Endothelial cell of umbilical vein (primary cell): ENCODE results near the gene DNAJC28. TPM values are rescaled to one million over a fixed set of nuclear protein-coding genes. Genes with fewer than 3 reads are reported as not detected.

Experiments
- BruUV-seq: library from RNA; stranded (reverse); fragments of 400-500 nt; replicated peaks from 2 replicates; lab custom pipeline; 2021; lab: Mats Ljungman, UMichigan
- CTCF ChIA-PET: fragments of 300-600, 350-600 bp; sonication (Branson Sonifier 250); formaldehyde crosslinking; loops from one replicate; lab custom pipeline; 2021; ENCODE audit warnings: antibody characterized with exemption, inconsistent platforms; lab: Charles Lee
- POLR2A ChIA-PET: fragments of 300-600, 350-600 bp; sonication (Branson Sonifier 250); formaldehyde crosslinking; loops from one replicate; lab custom pipeline; 2021; ENCODE audit warnings: antibody characterized with exemption, inconsistent platforms; lab: Charles Lee
- DNase-seq: peaks from one replicate; pipeline ENCODE4 v3.0.0-alpha.2; 2011; ENCODE audit warnings: low read depth, low spot score
- FAIRE-seq: peaks from 2 replicates; lab custom pipeline; 2011; peaks lifted over from hg19 to GRCh38; lab: Jason Lieb, UNC
- H2AFZ ChIP-seq: 2 replicates; pipeline ENCODE4 v1.6.0; 2012; ENCODE audit warnings: low read depth, low read length, control low read depth, inconsistent platforms
- H3K27ac ChIP-seq: 2 replicates; pipeline ENCODE4 v1.5.1; 2011; ENCODE audit warnings: low read depth, mild to moderate bottlenecking, control low read depth, low read length, moderate library complexity; ENCODE audit not compliant: insufficient read depth
- H3K27me3 ChIP-seq, 2 experiments: 2 replicates each; pipeline versions ENCODE4 v1.6.0 to v1.6.1; 2011; ENCODE audit warnings: low read length in 2 of 2, mixed read lengths in 1 of 2; ENCODE audit not compliant: control insufficient read depth in 2 of 2, insufficient read depth in 2 of 2
- H3K36me3 ChIP-seq, 2 experiments: 2 replicates in 1 of 2; 3 replicates in 1 of 2; pipeline ENCODE4 v1.5.1; 2011; ENCODE audit warnings: low read length in 2 of 2, mild to moderate bottlenecking in 1 of 2, moderate library complexity in 1 of 2; ENCODE audit not compliant: control insufficient read depth in 2 of 2, insufficient read depth in 2 of 2; ENCODE audit errors: extremely low read depth in 1 of 2
- H3K4me1 ChIP-seq: 3 replicates; pipeline ENCODE4 v1.5.1; 2011; ENCODE audit warnings: mild to moderate bottlenecking, low read length; ENCODE audit not compliant: control insufficient read depth, insufficient read depth; ENCODE audit errors: extremely low read depth
- H3K4me2 ChIP-seq: 2 replicates; pipeline ENCODE4 v1.6.1; 2011; ENCODE audit warnings: low read length, control low read depth, mixed read lengths; ENCODE audit not compliant: insufficient read depth
- H3K4me3 ChIP-seq, 3 experiments: fragments of 200-600 bp in 1 of 3; sonication (generic), shearing (Covaris generic) in 1 of 3; replicated peaks in 1 of 3; 2 replicates each; pipeline ENCODE4 v1.5.1; 2011 to 2016; ENCODE audit warnings: control low read depth in 3 of 3, low read length in 3 of 3, mild to moderate bottlenecking in 2 of 3, inconsistent platforms in 1 of 3, low read depth in 1 of 3, moderate library complexity in 1 of 3; ENCODE audit not compliant: insufficient read depth in 1 of 3
- H3K79me2 ChIP-seq: 2 replicates; pipeline ENCODE4 v1.6.0; 2012; ENCODE audit warnings: low read length, inconsistent platforms; ENCODE audit not compliant: control insufficient read depth, insufficient read depth
- H3K9ac ChIP-seq: replicated peaks from 2 replicates; pipeline ENCODE3; 2011; ENCODE audit warnings: low read length, control low read depth; ENCODE audit not compliant: insufficient read depth; ENCODE audit errors: extremely low read depth
- H3K9me1 ChIP-seq: replicated peaks from 3 replicates; pipeline ENCODE4 v1.6.0; 2011; ENCODE audit warnings: mild to moderate bottlenecking, low read length; ENCODE audit not compliant: control insufficient read depth, insufficient read depth; ENCODE audit errors: extremely low read depth
- H3K9me3 ChIP-seq: replicated peaks from 2 replicates; pipeline ENCODE4 v1.5.1; 2012; ENCODE audit warnings: low read length, inconsistent platforms; ENCODE audit not compliant: control insufficient read depth, insufficient read depth
- H4K20me1 ChIP-seq: replicated peaks from 2 replicates; pipeline ENCODE3; 2011; ENCODE audit warnings: mild to moderate bottlenecking, low read length; ENCODE audit not compliant: control insufficient read depth, insufficient read depth; ENCODE audit errors: extremely low read depth
- EZH2 ChIP-seq: IDR thresholded peaks from 2 replicates; pipeline ENCODE4 v1.6.1; 2012; ENCODE audit warnings: borderline replicate concordance, low read depth, mild to moderate bottlenecking, moderate library complexity, low read length, inconsistent platforms; ENCODE audit not compliant: severe bottlenecking
- FOS ChIP-seq: IDR thresholded peaks from 2 replicates; pipeline ENCODE4 v1.6.1; 2011; ENCODE audit warnings: mild to moderate bottlenecking, low read length, moderate library complexity, borderline replicate concordance; ENCODE audit not compliant: insufficient read depth
- GATA2 ChIP-seq: IDR thresholded peaks from 2 replicates; pipeline ENCODE4 v1.7.0; 2011; ENCODE audit warnings: low read depth, mild to moderate bottlenecking, moderate library complexity, mixed read lengths, low read length; ENCODE audit not compliant: insufficient read length, insufficient read depth
- JUN ChIP-seq: IDR thresholded peaks from 2 replicates; pipeline ENCODE4 v1.6.1; 2011; ENCODE audit warnings: borderline replicate concordance, low read depth; ENCODE audit not compliant: insufficient read length, insufficient read depth
- MYC ChIP-seq: IDR thresholded peaks from one replicate; pipeline ENCODE4 v1.6.1; 2011; ENCODE audit warnings: mild to moderate bottlenecking, low read depth, low read length
- POLR2A ChIP-seq: IDR thresholded peaks from 2 replicates; pipeline ENCODE4 v1.6.1; 2012; ENCODE audit warnings: low read depth, mild to moderate bottlenecking, control low read depth, low read length
- POLR2AphosphoS5 ChIP-seq: IDR thresholded peaks from 2 replicates; pipeline ENCODE4 v1.6.1; 2012; ENCODE audit warnings: low read depth, mild to moderate bottlenecking, control low read depth, low read length, moderate library complexity; ENCODE audit not compliant: insufficient read depth
- dilution Hi-C: fragments of 300-500 bp; cut with MboI; formaldehyde crosslinking; loops from one replicate; pipeline ENCODE4 v1.15.0; 2019; ENCODE audit warnings: low sequenced_read_pairs; ENCODE audit not compliant: extremely low pct_ligation_motif_present
- intact Hi-C: fragments of 100-400 bp; cut with micrococcal nuclease; formaldehyde crosslinking; loops from one replicate; pipeline ENCODE4 v1.10.0; 2022
- polyA plus RNA-seq, 4 experiments: library from polyadenylated mRNA; depleted of rRNA in 3 of 4; stranded (reverse) in 3 of 4; unstranded in 1 of 4; fragments of >200 nt; gene quantifications; 2 replicates each; pipeline versions ENCODE4 v1.2.1 to v1.2.3, GENCODE V29; 2011 to 2012; ENCODE audit warnings: missing spikeins in 1 of 4
- total RNA-seq: library from RNA; stranded (reverse); gene quantifications from 2 replicates; pipeline ENCODE4 v1.2.3, GENCODE V29; 2021
- TF ChIP-seq, protein P1 (sequence below), 2 donors: IDR thresholded peaks; 1 replicate in 1 of 2; 2 replicates in 1 of 2; pipeline ENCODE4 v1.5.1; 2011; ENCODE audit warnings: low read length in 2 of 2, mild to moderate bottlenecking in 2 of 2, moderate library complexity in 2 of 2, control low read depth in 1 of 2, inconsistent platforms in 1 of 2, low read depth in 1 of 2; ENCODE audit not compliant: insufficient read depth in 1 of 2; ENCODE audit errors: extremely low read depth in 1 of 2
- TF ChIP-seq, protein P2 (sequence below): IDR thresholded peaks from 2 replicates; pipeline ENCODE4 v1.6.1; 2011; ENCODE audit not compliant: insufficient read depth, insufficient read length

The DNAJC28 gene
- total and polyA plus RNA-seq, 2 donors (not counting 3 experiments of a cell fraction or from before 2014, with no cell fraction given): 0.19 to 0.82 TPM

DNA sequence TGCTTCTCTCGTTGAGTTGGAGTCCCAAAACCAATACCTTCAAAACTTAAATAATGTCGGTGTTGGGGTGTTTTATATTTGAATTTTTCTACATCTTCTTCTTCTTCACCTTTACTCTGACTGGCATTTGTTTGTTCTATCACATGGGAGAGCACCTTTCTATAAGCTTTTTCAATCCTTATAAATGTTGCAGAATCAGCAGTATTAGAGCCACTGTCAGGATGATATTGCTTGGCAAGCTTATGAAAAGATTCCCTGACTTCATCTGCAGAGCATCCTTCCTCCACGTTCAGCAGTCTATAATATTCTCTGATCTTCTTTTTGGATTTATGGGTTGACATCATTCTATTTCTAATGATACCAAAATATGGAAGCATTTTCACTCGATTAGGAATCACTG is 2.6 kb downstream of the DNAJC28 start:
- POLR2A ChIA-PET: no interaction called here
- no peaks in the 10 kb centered on the region for H3K27me3 ChIP-seq

More for the DNA sequence above, 2.6 kb downstream of the DNAJC28 start:
- Histone ChIP-seq H4K20me1 (no peaks in the 10 kb centered on the region), H3K9me1 (no peaks in the 10 kb centered on the region), H3K4me2 (no peak overlapping the region), H3K4me3 (no peak overlapping the region), H3K9me3 (no peaks in the 10 kb centered on the region), H3K9ac (no peak overlapping the region), H3K27ac (no peak overlapping the region), H3K4me1 (peaks cover 4% of the 10 kb centered on the region), H3K36me3 (no peaks in the 10 kb centered on the region), H3K79me2 (no peaks in the 10 kb centered on the region), H2AFZ (no peak overlapping the region)
- CTCF ChIA-PET: no interaction called here
- FAIRE-seq: no peak
- dilution Hi-C loops (no loop called here), intact Hi-C loops (no loop called here)
- BruUV-seq: no TSS peak
- TF ChIP-seq, protein P1, sequence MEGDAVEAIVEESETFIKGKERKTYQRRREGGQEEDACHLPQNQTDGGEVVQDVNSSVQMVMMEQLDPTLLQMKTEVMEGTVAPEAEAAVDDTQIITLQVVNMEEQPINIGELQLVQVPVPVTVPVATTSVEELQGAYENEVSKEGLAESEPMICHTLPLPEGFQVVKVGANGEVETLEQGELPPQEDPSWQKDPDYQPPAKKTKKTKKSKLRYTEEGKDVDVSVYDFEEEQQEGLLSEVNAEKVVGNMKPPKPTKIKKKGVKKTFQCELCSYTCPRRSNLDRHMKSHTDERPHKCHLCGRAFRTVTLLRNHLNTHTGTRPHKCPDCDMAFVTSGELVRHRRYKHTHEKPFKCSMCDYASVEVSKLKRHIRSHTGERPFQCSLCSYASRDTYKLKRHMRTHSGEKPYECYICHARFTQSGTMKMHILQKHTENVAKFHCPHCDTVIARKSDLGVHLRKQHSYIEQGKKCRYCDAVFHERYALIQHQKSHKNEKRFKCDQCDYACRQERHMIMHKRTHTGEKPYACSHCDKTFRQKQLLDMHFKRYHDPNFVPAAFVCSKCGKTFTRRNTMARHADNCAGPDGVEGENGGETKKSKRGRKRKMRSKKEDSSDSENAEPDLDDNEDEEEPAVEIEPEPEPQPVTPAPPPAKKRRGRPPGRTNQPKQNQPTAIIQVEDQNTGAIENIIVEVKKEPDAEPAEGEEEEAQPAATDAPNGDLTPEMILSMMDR (IDR thresholded peaks at IDR 0.05; ENCODE audit: extremely low read depth in 1 of 2, insufficient read depth in 1 of 2, low read depth in 1 of 2, low read length in 2 of 2): no peak
- TF ChIP-seq, protein P2, sequence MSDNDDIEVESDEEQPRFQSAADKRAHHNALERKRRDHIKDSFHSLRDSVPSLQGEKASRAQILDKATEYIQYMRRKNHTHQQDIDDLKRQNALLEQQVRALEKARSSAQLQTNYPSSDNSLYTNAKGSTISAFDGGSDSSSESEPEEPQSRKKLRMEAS: no peak
- TF ChIP-seq GATA2: no peak
- TF ChIP-seq MYC: no peak
- TF ChIP-seq POLR2A: no peak
- TF ChIP-seq FOS: no peak
- TF ChIP-seq EZH2: no peak
- no peak for TF ChIP-seq POLR2AphosphoS5
- TF ChIP-seq JUN: no peak
- no peak for DNase-seq
